ENCODE results near the gene SNCAIP.
A peak's percentile ranks its signal among the peaks of the same experiment; 100 is the strongest.

The SNCAIP gene

DNA sequence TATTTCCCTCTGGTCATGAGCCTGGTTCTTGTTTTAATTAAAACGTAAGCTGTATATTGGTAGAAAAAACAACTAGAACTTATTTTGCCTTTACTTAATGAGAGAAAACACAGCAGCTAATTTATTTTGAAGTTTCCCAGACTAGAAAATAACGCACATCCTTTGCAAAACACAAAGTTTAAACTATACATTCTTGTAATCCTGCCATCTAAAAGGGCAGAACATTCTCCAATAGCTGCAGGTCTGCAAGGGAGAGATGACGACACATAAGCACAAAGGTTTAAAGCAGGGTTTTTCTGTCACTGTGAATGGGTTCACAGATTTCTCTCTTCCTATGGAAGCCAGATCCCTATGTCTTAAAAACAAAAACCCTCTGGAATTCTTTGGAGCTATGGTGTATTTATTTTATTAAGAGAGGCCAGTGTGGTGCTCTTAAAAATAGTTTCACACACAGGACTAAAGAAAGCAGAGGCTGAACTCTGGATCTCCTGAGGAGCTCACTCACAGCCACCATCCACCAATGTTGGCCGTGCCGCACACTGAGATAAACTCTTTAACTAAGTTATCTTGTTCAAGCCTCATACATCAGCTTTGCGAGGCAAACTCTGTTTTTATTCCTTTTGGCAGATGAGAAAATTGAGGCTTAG lies 82.4 kb downstream of the SNCAIP start:
- no peak for DNase-seq

DNA sequence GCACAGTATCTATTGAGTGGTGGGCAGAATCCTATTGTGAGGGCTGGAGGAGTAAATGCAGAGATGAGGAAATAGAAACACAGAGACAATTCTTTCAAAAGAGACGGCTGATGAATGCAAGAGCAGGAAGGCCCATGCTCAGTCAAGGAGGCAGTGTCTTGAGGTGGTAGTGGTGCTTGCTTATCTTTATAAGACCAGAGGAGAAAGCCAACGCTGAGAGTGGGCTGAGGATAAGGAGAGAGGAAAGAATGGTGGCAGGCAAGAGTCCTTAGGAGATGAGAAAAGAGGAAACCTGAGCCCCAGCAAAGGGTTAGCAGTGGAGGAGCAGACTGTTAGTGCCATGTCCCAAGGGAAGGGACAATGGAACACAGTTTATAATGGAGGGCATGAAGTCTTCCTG lies 86.0 kb downstream of the SNCAIP start:
- DNase-seq, result no peak

DNA sequence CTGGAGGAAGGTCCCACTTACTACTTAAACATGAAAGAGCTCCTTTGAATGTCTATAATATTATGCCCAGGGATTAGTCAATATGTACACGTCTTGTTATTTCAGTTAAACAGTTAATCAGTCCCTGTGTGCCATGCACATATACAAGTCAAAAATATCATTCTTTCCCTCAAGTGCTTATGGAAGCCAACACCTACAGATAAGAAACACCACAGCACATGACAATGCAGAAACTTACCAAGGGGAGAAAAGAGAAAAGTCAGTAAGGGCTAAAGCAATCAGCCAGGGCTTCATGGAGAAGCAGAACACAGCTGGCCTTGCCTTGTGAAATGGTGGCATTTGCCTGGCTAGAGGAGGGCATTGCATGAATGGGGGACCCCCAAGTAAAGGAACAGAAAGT lies 88.3 kb downstream of the SNCAIP start:
- DNase-seq, result no peak

DNA sequence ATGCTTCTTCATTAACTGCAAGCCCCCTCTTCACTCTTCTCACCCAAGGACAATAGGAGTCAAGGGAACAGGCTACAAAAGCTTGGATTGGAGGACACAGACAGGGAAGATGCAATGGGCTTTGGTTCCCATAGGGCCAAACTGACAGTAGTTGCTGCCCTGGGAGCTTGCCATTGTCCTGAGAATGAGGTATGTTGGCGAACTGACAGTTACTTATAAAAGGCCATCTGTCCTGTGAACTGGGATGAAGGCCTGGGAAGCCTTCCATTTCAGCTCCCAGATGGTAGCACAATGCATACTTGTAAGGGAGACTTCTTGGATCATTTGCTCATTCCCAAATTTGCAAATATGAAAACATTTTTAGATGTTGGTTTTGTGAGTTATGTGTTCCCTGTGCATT lies 88.9 kb downstream of the SNCAIP start:
- DNase-seq, result peak in 3 of 51 donors; percentile 3 to 28 (median 4)

DNA sequence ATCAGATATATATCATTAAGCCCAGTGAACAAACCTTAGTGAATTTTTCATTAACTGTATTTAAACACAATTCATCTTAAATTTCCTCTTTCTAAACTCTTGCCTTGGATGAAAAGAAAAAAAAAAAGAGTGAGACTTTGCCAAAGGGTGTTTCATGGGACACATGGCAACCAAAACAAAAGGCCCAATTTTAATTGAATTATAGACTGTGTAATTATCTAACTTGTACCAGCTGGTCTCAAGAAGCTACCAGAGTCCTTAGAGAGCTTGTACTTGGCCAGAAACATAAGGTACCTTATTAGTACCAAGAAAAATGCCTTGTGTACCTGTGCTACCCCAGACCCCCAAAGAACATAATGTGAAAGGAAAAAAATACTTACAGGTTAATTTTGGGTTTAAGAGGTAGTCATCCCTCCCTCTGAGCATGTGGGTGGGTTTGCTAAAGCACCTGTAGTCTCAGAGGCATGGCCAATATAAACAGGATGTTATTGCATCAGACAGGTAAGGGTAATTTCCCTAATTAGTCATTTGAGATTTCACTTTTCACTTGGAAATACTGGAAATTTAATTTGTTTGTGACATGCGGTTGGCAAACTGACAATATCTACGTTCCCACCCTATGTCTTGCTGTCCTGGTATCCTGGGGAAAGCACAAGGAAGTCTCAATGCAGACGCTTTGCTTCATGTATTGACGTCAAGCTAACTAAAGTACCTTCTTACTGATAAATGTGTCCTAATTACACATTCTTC lies 90.1 kb downstream of the SNCAIP start:
- DNase-seq, result no peak

DNA sequence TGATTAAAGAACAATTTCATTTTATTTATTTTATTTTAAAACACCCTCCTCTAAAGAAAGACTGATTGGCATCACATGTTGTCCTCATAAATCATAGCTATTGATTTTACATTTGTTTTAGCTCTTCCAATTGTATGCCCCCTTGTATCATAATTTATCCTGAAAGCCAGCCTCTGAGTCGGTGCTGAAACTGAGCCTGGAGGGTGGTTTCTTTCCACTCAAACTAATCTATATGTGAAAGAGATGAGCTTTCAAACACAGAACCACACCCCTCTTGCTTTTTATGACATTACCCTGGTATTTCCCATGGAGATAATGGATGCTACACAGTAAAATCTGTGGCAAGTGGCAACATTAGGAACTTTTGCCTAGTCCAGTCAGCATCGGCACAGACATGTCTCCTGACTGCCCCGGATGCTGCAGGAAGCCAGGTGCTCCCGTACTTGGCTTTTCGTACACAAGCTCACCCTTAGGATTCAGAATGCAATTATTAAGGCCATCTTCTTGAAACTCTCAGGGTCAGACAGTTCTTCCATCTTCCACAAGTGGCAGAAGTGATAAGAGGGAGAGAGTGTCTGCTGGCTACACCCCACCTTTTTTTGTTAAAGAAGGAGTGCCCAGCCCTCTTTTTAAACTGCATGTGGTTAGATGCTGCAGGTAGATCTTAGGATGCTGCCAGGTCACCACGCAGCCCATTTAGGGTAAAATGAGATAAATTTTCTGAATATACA lies 91.1 kb downstream of the SNCAIP start:
- DNase-seq, result no peak

DNA sequence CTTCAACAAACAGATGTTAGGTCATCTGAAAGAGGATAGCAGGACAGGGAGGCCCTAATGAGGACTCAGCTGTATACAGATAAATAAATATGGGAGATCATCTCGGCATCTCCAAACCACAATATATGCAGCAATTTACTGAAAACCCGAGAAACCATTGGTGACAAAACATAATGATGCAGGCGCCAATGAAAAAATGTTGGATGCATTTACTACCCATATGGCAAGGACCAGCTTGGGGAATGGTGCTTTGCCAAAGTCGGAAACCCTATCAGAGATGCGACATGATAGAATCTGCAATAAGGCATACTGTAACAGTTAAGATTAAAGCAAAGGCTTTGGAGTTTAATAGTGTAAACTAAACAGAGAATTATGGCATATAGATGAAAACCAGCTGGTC lies 92.0 kb downstream of the SNCAIP start:
- DNase-seq, result no peak

DNA sequence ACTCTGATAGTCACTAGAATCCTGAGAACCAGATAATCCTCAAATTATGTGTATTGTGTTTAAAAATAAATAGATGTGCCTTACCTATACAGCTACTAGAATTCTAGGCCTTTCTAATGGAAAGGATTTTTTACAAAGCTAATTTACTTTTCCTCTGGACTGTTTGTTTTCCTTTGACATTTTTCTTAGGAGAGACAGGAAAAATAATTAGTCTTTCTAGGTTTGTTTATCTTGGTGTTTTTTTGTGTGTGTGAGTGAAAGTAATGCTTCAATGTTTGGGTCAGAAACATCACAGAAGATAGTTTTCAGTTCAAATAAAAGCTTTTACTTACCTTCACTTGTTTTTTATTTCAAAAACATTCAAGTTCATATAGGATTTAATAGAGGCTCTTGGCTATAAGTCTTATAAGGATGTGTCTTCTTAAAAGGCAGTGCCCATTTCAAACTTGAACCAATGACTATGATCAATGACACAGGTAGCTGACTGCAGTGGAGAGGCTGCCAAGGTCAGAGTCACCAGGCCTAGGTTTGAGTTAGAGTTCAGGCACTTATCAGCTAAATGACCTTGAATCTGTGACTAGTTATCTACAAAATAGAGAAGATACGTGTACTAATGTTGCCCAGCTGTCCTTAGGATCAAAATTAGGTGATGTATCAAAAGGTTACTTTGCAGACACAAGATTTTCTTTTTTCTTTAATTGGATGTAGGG lies 92.8 kb downstream of the SNCAIP start:
- no peak for DNase-seq

DNA sequence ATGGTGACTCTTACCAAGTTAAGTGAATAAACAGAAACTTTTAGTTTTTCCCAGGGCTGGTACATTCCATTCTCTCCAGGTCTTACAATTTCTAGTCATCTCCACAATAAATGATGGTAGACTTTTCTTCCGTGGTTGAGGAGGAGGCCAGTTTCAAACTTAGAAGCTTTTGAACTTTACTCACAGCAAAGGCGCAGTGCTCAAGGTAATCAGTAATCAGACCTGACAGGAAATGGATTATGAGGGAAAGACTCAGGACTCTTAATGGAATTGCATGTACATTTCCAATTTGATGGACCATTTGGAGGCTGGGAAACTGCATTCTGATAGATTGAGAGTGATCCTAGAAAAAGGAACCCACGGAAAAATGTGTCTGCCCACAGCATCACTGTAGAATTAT lies 93.7 kb downstream of the SNCAIP start:
- no peak for DNase-seq

DNA sequence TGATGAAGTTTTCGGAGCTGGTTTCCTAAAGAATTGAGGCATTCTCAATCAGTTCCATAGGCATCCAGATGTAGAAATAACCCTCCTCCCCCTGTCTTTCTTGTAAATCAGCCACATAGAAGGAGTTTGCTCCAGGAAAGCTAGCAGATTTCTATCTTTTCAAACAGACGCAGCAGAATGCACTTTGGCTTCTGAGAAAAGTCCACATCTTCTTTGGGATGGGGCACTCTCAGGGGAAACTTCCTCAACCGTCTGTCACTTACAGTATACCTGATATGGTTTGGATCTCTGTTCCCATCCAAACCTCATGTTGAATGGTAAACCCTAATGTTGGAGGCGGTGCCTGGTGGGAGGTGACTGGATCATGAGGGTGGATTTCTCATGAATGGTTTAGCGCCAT lies 94.1 kb downstream of the SNCAIP start:
- no peak for DNase-seq

DNA sequence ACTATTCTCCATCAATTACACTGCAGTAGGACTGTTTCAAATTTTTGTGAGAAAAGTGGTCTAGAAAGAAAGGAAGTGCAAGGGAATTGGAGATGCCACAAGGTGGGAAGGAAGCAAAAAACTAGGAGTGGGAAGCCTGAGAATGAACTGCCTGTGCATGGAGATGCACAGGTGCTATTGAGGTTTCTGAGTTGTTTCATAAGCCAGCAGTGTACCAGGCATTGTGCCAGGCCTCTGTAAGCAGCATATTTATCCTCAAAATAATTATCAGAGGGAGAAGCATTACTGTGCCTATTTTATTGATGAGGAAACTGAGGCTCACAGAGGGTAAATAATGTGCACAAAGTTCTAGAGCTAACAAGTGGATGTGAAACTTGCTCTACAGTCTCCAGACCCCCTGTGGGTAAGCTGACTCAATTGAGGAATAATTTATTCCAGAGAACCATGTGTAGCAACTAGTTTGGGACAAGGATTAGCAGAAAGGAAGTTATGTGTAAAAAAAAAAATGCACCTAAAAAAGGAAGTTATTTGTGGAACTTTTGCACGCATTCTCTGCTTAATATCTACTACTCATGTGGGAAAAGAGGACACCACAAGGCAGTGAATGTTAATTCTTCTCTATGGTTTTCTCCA lies 96.7 kb downstream of the SNCAIP start:
- no peak for DNase-seq

DNA sequence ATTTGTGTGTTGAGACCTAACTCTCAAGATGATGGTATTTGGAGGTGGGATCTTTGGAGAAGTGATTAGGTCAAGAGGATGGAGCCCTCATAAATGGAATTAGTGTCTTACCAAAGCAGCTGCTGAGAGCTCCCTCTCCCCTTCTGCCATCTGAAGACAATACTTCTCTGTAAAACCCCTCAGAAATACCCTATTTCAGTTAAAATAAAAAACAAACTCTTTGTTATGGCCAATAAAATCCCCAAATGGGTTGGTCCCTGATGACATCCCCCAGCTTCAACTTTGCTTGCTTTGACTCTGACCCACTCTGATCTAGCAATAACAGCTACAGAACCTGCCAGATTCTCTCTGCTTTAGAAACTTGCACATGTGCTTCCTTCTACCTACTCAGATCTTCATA lies 100.9 kb downstream of the SNCAIP start:
- no peak for DNase-seq

DNA sequence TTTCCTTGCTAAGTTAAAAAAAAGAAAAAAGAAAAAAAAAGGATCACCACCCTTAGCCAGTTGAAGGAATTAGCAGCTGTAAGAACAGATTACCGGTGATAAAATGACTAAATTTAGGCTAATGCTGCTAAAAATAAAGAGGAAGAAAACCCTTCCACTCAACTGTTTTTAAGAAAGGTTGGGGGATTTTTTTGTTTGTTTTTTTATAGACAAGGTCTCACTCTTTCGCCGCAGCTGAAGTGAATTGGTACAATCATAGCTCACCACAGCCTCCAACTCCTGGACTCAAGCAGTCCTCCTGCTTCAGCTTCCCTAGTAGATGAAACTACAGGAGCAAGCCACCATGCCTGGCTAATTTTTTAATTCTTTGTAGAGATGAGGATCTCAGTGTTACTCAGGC lies 101.7 kb downstream of the SNCAIP start:
- DNase-seq, result no peak

DNA sequence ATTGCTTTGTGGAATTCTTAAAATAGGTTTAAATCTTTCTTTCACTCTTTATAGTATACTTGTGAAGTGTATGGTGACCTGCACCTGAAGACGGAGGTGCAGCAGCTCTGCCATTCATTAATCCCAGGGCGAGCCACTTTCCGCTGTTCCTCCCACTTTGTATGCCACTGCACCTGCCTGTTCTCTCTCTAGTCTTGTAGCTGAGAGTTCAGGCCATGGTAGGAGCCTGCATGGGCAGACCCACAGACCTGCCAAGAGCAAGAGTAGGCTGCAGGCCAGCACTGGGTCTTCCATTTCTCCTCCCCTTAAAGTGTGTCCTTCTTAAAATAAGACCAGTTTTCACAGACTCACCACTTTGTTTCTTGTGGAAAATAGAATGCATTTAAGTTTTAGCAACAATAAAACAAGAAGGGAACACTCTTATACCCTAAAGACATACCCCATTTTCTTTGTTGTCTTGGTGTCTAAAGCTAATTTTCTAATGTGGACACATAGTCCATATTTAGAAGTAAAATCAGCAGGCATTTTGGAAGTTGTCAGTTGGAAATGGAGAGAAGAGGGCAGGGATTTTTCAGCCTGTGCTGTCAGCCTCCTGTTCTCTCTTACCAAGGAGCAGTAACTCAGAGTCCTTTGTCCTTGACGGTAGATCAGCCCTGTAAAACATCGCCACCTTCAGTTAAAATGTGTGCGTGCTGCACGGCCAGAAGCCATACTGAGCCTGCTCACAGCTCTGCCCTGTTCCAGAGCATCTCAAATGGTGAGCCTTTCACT lies 103.2 kb downstream of the SNCAIP start:
- DNase-seq, result peak in 34 of 51 donors; percentile 0 to 68 (median 31)

DNA sequence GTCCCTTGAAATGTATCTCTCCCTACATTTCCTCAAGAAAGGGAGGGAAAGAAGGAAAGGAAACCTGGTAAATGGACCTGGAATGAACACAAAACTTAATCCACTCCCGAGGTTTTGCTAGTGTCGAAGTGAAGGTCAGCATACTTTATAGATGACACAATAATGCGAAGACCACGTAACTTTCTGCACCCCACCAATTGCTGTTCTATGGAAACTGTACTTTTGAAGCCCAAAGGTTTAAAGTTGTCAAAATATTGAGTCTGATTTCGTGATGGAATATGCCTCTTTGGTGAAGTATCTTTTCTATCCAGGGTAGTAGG lies 103.7 kb downstream of the SNCAIP start:
- DNase-seq, result no peak

DNA sequence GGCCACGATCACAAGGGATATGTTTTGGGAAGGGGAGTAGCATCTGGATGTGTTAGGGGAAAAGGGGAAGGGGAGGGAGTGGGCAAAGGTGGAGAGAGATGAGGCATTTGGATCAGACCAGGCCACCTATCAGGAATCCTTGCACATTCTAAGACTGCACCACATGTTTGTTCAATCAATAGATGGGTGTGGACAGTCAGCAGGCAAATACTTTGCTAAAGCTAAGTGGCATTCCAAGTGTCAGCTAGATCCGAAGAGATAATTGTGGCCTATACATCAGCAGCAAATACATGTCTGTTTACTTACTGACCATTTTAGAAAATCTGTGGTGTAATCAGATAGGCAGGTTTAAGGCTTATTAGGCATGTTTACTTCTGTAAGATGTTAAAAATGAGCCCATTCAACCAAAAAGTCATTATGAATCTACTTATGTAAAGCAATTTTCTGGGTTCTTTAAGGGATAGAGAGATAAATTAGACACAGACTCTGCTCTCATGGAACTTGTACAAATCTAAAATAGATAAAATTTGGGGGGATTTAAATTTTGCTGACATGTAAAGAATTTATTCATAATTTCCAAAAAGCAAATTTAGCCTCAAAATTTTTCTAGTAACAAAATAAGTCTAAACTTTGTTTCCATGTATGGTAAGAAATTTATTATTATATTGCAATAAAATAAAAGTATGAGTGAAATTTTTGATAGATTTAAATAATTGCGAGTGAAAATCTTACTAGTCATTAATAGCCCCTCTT lies 107.3 kb downstream of the SNCAIP start:
- no peak for DNase-seq

DNA sequence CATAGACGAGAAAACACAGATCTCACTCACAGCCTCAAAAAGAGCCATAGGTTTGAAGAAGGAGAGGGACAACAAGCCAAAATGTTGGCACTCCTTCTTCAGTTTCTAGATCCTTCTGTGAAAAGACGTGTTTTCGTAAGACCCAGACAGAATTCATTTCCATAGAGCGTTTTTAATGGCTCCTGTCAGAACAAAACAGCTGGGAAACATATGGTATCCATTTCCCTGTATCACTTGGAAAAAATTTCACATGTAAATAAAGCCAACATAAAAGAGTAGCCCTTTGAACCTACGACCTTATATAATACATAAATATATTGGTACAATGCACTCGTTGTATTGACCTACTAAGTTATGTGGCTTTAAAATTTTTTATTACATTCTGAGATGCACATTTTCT lies 108.1 kb downstream of the SNCAIP start:
- no peak for DNase-seq

DNA sequence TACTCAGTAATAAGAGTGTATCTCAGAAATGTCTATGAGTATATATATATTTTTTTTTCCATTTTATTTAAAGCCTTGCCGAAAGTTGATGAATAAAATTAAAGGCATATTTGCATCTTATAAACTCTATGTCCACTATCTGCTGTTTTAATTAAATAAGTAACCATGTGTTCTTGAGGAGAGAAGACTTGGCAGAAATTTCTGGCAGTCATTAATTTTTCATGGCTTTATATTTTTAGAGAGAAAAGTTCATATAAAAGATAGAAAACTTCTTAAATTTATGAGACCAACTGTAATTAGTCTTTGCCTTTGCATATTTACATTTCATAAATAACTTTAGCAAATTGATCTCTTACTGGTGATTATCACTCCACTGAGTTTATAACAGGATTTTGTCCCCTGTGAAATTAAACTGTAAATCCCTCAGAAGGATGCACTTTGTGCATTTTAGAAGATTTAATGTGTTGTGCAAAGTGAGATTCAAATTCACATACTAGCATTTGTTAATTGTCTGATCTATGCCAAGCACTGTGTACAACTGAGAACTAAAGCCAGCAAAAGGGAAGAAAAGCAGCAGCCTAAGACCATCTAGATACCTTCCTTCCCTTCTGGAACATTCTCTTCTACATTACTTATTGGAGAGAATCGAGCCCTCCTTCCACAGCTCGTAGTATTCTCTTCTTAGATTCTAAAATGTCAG lies 108.7 kb downstream of the SNCAIP start:
- no peak for DNase-seq

DNA sequence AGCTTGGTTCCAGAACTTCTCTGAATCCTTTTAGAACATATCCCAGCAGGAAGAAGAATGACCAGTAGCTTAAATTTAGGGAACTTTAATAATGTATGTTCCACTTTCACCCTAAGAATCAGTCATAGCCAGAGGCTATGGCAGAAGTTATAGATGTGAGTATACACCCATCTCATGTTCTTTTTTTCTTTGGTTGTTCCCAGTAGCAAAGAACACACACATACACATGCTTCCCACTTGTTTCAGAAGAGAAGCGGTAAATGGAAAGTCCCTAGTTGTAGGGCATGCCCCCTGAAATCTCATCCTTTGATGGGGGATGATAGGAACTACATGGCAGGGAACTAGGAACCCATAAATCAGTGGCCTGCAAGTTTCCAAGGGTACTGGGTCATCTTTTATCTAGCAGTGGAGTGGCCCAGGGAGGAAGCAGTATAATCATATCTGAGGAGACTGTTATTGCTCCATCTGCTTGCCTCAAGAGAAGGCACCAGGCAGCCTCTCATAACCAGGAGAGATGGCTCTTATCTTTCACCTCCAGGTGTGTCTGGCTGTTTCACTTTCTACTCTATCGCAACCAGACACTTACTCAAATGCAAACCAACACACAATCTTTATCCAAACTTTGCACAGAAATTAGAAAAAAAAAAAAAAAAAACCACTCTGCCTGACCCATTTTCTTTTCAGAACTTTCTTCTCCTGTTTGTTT lies 109.5 kb downstream of the SNCAIP start:
- DNase-seq, result no peak
